ENCODE data around the gene CHRNB1.

The CHRNB1 gene

DNA sequence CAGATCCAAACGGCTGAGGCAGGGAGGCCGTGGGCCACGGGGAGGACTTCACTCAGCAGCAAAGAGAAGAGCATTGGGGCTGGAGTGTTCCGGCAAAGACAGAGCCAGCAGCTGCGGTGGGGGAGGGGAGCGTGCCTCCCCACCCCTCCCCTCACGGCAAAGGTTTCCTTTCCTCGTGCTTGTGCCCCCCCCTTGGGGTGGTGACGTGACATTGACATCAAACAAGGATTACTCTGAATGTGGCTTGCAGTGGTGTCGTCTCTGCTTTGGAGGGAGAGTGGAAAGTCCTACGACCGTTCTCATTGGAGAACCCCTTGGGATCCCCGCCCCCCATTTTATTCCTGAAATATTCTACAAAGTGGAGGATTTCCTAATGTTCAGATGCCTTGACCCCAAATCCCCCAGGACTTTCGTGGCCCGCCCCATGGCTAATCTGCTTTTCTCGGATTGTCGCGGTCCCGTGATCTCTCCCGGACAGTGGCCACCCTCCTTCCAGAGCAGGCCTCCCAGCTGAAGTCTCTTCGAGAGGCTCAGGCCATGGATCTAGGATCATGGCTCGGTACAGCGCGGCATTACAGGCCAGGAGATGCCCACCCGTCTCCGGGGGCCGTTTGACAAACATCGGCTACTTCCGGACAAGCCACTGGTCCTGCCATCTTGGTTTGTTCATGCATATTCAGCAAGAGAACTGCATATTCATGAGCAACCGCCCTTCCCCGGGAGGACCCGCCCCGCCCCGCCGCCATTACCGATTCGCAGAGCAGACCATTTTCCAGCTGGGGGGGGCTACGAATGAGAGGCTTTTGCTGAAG, 38.6 kb downstream of the CHRNB1 start:
- DNase-seq (ENCODE audit: low read depth in 2 of 2) = peak; percentile 82 to 90

DNA sequence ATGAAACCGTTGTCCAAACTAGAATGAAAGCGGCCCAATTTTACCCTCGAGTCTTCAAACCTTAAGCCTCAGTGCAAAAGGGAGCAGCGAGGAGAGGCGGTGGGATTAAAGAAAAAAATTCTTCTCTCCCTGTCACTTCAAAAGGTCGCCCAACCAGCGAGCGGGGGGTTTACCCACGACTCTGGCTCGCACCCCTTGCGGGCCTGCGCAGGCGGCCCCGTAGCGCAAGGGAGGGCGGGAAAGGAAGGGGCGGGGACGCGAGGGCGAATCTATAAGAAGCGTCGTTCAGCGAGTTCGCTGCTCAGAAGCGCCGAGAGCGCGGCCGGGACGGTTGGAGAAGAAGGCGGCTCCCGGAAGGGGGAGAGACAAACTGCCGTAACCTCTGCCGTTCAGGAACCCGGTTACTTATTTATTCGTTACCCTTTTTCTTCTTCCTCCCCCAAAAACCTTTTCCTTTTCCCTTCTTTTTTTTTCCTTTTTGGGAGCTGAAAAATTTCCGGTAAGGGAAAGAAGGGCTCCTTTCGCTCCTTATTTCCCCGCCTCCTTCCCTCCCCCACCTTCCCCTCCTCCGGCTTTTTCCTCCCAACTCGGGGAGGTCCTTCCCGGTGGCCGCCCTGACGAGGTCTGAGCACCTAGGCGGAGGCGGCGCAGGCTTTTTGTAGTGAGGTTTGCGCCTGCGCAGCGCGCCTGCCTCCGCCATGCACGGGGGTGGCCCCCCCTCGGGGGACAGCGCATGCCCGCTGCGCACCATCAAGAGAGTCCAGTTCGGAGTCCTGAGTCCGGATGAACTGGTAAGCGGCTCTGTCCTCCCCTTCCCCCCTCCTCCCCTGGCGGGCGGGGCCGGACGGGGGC, 39.4 kb downstream of the CHRNB1 start, which contains the start of gene POLR2A:
TSS of gene POLR2A (plus strand) at position 300 of the 852 bp plus-strand sequence.
- peak; percentile 94 to 97 for DNase-seq (ENCODE audit: low read depth in 2 of 2)

DNA sequence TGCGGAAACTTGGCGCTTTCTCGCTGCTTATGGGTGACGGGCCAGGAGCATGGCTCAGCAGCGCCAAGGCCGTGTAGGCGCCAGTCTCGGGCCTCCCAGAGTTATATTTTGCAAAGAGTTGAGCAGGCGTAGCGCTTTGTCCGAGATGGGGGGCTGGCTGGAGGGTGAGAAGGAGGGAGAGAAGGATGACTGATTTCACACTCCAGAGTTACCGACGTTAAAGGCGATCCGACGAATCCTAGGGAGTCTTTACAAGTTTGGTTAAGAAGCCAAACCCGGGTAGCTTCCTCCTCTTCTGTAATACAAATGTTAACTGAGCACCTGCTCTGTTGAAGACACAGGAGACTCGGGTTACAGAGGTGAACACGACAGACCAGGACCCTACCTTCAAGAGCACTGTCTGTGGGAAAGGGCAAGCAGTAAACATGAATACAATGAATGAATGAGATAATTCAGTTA, 40.1 kb downstream of the CHRNB1 start:
- DNase-seq (ENCODE audit: low read depth in 2 of 2) = no peak

DNA sequence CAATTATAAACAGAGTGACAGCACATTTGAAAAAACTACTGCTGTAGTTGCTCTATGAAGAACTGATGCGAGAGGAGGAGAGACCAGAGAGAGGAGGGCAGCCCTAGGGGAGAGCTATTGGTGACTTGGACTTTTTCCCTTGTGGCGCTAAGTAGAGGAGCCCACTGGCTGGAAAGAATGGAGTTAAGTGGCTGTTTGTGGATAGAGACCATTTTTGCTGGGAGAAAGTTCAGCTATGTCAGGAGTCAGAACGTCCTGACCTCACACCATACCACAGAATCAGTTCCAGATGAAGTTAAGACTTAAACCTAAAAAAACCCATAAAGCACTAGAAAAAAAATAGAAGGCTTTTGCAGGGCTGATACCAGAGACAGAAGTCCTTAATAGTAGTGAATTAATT, 41.3 kb downstream of the CHRNB1 start:
- DNase-seq (ENCODE audit: low read depth in 2 of 2) = no peak

DNA sequence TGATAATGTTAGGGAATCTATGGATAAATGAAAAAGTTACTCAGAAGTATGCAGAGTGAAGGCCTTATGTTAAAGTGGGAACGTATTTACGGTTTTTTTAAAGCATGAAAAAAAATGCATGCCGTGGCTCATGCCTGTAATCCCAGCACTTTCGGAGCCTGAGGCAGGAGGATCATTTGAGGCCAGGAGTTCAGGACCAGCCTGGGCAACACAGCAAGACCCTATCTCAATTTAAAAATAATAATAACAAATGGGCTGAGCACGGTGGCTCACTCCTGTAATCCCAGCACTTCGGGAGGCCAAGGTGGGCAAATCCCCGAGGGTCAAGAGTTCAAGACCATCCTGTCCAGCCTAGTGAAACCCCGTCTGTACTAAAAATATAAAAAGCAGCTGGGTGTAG, 45.3 kb downstream of the CHRNB1 start:
- no peak for DNase-seq (ENCODE audit: low read depth in 2 of 2)

DNA sequence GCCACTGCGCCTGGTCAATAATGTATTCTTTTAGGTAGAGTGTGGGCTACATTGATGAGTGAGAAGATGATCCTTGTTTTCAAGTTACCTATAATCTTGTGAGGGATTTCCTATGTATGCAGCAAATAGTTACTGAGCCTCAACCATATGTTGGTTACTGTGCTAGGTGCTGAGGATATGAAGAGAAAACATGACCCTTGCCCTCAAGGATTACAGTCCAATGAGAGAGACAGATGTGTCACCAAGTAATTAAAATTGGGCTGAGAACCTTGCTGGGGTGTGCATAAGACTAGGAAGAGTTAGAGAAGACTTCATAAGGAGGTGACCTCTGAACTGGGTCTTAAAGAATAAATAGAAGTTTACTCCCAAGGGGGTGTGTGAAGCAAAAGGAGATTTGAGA, 46.7 kb downstream of the CHRNB1 start:
- no peak for DNase-seq (ENCODE audit: low read depth in 2 of 2)

DNA sequence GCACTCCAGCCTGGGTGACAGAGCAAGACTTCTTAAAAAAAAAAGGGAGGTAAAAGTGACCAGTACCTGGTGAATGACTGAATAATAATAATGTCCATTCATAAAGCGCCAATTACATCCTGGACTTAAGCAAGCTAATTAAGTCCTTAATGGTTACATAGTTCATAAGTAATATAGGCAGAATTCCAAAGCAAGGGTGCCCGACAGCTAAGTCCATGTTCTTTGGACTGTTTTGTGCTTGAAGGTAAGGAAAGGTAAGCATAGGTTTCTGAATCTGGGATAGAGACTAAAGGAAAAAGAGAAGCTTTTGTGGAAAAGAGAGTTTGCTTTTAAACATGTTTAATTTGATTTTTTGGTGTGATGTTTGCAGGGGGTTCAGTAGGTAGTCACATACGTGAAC, 49.1 kb downstream of the CHRNB1 start:
- no peak for DNase-seq (ENCODE audit: low read depth in 2 of 2)

DNA sequence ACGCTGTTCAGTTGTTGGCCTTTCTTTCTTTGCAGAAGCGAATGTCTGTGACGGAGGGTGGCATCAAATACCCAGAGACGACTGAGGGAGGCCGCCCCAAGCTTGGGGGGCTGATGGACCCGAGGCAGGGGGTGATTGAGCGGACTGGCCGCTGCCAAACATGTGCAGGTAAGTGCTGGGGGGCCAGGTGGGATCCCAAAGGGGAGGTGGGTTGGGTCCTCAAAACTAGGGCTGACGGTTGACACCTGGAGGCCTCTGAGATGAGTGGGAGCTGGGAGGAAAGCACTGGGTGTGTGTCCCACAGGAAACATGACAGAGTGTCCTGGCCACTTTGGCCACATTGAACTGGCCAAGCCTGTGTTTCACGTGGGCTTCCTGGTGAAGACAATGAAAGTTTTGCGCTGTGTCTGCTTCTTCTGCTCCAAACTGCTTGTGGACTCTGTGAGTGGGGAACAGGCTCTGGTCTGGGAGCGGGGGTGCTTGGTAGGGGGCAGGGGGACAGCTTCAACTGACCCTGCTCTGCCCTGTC, 51.1 kb downstream of the CHRNB1 start:
- DNase-seq (ENCODE audit: low read depth in 2 of 2) = no peak

DNA sequence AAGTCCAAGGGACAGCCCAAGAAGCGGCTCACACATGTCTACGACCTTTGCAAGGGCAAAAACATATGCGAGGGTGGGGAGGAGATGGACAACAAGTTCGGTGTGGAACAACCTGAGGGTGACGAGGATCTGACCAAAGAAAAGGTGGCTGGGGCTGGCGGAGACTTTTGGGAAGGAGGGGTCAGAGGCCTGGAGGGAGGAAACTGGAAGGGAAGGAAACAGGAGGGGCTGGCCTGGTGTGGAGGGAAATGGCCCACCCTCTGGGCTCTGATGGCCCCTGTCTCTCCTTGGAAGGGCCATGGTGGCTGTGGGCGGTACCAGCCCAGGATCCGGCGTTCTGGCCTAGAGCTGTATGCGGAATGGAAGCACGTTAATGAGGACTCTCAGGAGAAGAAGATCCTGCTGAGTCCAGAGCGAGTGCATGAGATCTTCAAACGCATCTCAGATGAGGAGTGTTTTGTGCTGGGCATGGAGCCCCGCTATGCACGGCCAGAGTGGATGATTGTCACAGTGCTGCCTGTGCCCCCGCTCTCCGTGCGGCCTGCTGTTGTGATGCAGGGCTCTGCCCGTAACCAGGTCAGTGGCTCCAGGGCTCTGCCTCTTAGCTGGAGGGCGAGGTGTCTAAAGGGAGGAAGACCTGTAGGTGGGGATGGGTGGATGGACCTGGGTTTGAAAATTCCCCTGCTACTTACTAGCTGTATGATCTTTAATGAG, 51.8 kb downstream of the CHRNB1 start:
- DNase-seq (ENCODE audit: low read depth in 2 of 2) = no peak

DNA sequence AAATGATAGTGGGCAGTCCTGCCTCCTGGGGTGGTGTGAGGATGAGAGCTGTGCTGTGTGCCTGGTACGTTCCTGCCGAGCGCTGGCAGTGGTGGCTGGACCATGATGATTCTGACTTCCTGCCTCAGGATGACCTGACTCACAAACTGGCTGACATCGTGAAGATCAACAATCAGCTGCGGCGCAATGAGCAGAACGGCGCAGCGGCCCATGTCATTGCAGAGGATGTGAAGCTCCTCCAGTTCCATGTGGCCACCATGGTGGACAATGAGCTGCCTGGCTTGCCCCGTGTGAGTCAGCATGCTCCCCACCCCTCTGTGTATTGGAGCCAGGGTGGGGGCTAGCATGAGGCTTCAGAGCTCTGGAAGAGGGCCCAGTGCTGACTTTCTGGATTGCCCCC, 52.4 kb downstream of the CHRNB1 start:
- DNase-seq (ENCODE audit: low read depth in 2 of 2) = no peak

DNA sequence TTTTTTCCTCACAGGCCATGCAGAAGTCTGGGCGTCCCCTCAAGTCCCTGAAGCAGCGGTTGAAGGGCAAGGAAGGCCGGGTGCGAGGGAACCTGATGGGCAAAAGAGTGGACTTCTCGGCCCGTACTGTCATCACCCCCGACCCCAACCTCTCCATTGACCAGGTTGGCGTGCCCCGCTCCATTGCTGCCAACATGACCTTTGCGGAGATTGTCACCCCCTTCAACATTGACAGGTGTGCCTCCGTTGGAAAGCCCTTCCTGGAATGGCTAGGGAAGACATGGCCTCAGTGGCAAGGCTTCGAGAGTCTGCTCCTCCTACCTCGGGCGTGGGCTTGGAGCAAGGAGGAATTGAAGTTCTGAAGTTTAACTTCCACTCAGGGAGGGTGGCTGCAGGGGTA, 52.8 kb downstream of the CHRNB1 start:
- DNase-seq (ENCODE audit: low read depth in 2 of 2) = no peak

DNA sequence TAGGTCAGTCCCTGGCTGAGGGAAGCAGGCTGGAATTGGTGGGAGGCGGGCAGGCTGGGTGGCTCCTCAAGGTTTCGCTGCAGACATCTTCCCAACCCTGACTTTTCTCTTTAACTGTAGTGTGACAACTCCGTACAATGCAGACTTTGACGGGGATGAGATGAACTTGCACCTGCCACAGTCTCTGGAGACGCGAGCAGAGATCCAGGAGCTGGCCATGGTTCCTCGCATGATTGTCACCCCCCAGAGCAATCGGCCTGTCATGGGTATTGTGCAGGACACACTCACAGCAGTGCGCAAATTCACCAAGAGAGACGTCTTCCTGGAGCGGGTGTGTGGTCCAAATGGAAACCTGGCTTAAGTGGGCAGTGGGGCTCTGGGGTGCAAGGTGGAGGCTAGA, 54.3 kb downstream of the CHRNB1 start:
- no peak for DNase-seq (ENCODE audit: low read depth in 2 of 2)

DNA sequence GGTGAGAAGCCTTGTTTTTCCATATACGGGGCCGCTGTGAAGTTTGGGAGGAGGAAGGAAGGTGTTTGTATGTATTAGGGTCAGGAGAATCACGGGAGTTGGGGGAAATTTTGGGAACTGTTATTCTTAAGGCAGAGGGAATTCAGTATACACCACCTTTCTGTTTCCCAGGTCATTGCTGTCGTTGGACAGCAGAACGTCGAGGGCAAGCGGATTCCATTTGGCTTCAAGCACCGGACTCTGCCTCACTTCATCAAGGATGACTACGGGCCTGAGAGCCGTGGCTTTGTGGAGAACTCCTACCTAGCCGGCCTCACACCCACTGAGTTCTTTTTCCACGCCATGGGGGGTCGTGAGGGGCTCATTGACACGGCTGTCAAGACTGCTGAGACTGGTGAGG, 56.9 kb downstream of the CHRNB1 start:
- no peak for DNase-seq (ENCODE audit: low read depth in 2 of 2)

DNA sequence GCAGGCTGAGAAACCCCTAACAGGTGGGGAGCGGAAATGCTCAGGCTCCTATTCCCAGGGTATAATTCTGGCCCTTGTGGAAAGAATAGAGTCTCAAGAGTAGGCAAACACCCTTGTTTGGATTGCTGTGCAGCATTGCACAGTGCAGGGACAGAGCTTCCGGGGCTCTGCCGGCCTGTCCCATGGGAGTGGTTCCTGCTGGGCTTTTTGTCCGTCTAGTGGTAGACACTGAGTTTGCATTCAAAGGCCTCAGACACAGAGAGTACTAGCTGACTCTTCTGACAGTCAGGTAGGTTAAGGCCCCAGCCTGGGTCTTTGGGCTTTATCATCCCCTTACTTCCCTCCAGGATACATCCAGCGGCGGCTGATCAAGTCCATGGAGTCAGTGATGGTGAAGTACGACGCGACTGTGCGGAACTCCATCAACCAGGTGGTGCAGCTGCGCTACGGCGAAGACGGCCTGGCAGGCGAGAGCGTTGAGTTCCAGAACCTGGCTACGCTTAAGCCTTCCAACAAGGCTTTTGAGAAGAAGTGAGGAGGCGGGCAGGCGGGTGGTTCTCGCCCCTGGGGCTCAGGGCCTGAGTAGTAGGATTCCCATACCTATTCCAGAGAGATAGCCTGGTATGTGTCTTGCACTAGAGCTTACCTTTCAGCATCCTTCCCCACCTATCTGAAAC, 57.4 kb downstream of the CHRNB1 start:
- DNase-seq (ENCODE audit: low read depth in 2 of 2) = no peak

DNA sequence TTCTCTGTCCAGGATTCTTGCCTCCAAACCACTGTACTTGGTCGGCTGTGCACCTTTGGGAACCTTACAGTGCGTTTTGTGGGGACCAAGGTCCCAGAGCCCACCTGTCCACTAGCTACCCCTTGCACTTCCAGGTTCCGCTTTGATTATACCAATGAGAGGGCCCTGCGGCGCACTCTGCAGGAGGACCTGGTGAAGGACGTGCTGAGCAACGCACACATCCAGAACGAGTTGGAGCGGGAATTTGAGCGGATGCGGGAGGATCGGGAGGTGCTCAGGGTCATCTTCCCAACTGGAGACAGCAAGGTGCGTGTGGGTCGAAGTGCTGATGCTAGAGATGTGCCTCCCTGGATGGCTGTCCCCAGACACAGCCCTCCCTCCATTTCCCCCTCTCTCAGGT, 58.1 kb downstream of the CHRNB1 start:
- no peak for DNase-seq (ENCODE audit: low read depth in 2 of 2)

DNA sequence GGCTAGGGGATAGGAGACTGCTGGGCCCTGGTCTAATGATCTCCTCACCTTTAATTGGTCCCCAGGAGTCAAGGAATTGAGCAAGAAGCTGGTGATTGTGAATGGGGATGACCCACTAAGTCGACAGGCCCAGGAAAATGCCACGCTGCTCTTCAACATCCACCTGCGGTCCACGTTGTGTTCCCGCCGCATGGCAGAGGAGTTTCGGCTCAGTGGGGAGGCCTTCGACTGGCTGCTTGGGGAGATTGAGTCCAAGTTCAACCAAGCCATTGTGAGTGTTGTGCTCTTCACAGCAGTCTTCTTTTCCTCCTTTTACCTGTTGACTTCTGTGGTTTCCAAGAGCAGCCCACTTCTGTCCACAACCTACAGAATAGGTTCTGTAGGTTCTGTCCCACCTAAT, 58.7 kb downstream of the CHRNB1 start:
- DNase-seq (ENCODE audit: low read depth in 2 of 2) = no peak

Data from stimulated activated CD8-positive, alpha-beta memory T cell treated with anti-CD3 and anti-CD28 coated beads, Interleukin-2, amount 100 ng/mL, for 48 hours (primary cell).